Hindlimb muscle (tissue), 1 donor: ENCODE results near the gene PCDH1. TPM values are rescaled to one million over a fixed set of nuclear protein-coding genes. Genes with fewer than 3 reads are reported as not detected.

Experiments used
- DNase-seq: peaks from one replicate; pipeline ENCODE4 v3.0.0-alpha.2; 2013
- polyA plus RNA-seq: library from polyadenylated mRNA; unstranded; fragments of 120-200 nt; gene quantifications from one replicate; pipeline ENCODE4 v1.2.1, GENCODE V29; 2013; ENCODE audit not compliant: insufficient read length

The PCDH1 gene
- polyA plus RNA-seq, 1 donor: 18.8 TPM

DNA sequence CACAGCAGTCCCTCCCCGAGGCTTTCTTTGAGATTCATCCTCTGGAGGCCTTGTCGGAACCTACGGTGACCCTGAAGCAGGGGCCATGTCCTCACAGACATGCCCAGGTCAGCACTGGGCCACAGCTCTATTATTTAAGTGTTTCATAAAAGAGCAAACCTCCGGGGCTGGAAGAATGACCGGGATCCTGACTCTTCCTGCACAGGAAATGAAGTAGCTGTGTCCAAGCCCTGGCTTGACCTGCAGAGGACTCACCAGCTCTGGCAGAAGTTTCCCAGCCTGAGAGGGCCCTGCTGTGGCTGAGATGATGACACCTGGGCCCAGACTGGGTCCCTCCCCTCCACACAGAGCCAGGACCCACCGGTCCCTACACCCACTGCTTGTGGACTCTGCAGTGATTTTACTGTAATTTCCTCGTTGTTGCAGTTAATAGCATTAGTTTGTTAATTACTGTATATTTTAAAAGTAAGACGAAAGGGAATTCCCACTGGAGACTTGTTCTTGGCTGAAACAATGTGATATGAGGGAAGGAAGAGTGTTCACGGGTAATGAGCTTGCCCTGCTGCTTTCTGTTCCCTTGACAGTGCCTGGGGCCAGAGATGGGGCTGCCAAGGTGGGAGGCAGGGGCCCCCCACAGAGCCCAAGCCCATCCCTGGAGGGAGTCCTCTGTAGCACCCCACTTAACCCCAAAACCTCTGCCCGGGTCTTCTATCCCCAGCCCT is 72.2 kb downstream of the PCDH1 start:
- DNase-seq: no peak

- DNase-seq: no peak
These were observed 73.7 kb downstream of the PCDH1 start for GRCh38 chr5:141804475-141804874.

Other genes starting within 250 kb of the PCDH1 start
- 48.3 TPM for gene HDAC3, start 241.6 kb downstream of the PCDH1 start, polyA plus RNA-seq
- 0.12 TPM for gene RELL2, start 241.4 kb downstream of the PCDH1 start, polyA plus RNA-seq
- gene FCHSD1, start 227.0 kb downstream of the PCDH1 start, polyA plus RNA-seq: 7.6 TPM
- gene ARAP3, start 196.2 kb downstream of the PCDH1 start, polyA plus RNA-seq: 13.9 TPM
- gene DELE1, start 45.5 kb upstream of the PCDH1 start, polyA plus RNA-seq: 91.3 TPM
- gene PCDH12, start 79.8 kb upstream of the PCDH1 start, polyA plus RNA-seq: 16.9 TPM
- 41.8 TPM for gene RNF14, start 90.7 kb upstream of the PCDH1 start, polyA plus RNA-seq
- 19.1 TPM for gene GNPDA1, start 134.6 kb upstream of the PCDH1 start, polyA plus RNA-seq
- 57.4 TPM for gene NDFIP1, start 230.4 kb upstream of the PCDH1 start, polyA plus RNA-seq